Measurements from ENCODE around the gene RASD1.

DNA sequence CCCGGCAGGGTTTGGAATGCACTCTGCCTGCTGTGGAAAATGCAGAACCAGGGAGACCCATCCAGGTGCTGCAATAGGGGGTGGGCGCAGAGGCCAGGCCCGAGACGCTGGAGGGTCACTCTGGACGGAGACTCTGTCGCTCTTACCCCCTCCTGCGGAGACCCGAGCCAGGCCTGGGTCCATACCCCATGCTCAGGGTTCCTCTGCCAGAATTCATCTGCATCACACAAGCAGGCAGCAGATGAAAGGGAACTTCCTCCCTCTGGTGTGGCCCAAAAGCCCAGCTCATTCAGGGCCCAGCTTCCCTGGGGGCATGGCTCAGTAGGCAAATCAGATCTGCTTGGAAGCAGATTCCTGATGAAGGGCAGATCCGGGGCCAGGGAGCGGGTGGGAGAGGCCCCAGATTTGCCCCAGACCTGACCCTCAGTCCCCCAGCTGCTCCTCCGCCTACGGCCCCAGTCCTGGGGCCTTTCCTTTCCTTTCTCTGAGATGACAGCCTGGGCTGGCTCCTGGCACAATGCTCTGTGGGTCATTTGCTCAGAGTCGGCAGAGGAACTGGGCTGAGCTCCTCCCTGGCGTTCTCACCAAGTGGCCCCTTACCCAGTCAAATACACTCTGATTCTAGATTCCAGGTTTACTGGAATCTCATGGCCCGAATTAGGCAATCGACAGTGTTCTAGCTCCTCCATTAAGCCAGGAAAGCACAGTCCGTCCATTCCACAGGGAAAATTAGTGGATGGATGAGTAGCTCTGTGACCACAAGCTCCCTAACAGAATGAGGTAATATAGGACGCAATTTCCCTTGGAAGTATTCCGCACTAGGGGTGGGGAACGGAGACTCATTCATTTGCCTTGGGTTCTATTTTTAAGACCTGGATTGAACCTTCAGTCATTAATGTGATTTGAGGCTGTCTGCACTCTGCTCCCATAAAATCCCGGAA is 19.1 kb upstream of the RASD1 start:
- TF ChIP-seq TAF1 (IDR thresholded peaks at IDR 0.05; ENCODE audit: borderline replicate concordance, insufficient read depth, low read length) (no peak), POLR2AphosphoS5 (IDR thresholded peaks at IDR 0.05; ENCODE audit: low read depth, low read length) (no peak)
- TF ChIP-seq, protein P1, sequence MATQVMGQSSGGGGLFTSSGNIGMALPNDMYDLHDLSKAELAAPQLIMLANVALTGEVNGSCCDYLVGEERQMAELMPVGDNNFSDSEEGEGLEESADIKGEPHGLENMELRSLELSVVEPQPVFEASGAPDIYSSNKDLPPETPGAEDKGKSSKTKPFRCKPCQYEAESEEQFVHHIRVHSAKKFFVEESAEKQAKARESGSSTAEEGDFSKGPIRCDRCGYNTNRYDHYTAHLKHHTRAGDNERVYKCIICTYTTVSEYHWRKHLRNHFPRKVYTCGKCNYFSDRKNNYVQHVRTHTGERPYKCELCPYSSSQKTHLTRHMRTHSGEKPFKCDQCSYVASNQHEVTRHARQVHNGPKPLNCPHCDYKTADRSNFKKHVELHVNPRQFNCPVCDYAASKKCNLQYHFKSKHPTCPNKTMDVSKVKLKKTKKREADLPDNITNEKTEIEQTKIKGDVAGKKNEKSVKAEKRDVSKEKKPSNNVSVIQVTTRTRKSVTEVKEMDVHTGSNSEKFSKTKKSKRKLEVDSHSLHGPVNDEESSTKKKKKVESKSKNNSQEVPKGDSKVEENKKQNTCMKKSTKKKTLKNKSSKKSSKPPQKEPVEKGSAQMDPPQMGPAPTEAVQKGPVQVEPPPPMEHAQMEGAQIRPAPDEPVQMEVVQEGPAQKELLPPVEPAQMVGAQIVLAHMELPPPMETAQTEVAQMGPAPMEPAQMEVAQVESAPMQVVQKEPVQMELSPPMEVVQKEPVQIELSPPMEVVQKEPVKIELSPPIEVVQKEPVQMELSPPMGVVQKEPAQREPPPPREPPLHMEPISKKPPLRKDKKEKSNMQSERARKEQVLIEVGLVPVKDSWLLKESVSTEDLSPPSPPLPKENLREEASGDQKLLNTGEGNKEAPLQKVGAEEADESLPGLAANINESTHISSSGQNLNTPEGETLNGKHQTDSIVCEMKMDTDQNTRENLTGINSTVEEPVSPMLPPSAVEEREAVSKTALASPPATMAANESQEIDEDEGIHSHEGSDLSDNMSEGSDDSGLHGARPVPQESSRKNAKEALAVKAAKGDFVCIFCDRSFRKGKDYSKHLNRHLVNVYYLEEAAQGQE (IDR thresholded peaks at IDR 0.05; ENCODE audit: insufficient read depth in 1 of 2, low read depth in 2 of 2, low read length in 2 of 2): no peak
